GM10248 (cell line): Measurements from ENCODE around the gene CLEC2L.

Experiments
- CTCF ChIA-PET: fragments of 300-600 bp; sonication (Branson Sonifier 250); formaldehyde crosslinking; extraction: SDS; loops from one replicate; lab custom pipeline; 2021; ENCODE audit warnings: antibody characterized with exemption; lab: Yijun Ruan, JAX
- POLR2A ChIA-PET: fragments of 350-650 bp; sonication (Branson Sonifier 250); formaldehyde crosslinking; extraction: SDS; loops from one replicate; lab custom pipeline; 2020; ENCODE audit warnings: antibody characterized with exemption; lab: Yijun Ruan, JAX
- DNase-seq: peaks from one replicate; pipeline ENCODE4 v3.0.0; 2012; ENCODE audit errors: extremely low spot score
- CTCF ChIP-seq: IDR thresholded peaks from 2 replicates; pipeline ENCODE4 v1.5.1; 2012; ENCODE audit warnings: mild to moderate bottlenecking, low read depth; ENCODE audit errors: extremely low read depth, missing control alignments, control extremely low read depth

CLEC2L gene

DNA sequence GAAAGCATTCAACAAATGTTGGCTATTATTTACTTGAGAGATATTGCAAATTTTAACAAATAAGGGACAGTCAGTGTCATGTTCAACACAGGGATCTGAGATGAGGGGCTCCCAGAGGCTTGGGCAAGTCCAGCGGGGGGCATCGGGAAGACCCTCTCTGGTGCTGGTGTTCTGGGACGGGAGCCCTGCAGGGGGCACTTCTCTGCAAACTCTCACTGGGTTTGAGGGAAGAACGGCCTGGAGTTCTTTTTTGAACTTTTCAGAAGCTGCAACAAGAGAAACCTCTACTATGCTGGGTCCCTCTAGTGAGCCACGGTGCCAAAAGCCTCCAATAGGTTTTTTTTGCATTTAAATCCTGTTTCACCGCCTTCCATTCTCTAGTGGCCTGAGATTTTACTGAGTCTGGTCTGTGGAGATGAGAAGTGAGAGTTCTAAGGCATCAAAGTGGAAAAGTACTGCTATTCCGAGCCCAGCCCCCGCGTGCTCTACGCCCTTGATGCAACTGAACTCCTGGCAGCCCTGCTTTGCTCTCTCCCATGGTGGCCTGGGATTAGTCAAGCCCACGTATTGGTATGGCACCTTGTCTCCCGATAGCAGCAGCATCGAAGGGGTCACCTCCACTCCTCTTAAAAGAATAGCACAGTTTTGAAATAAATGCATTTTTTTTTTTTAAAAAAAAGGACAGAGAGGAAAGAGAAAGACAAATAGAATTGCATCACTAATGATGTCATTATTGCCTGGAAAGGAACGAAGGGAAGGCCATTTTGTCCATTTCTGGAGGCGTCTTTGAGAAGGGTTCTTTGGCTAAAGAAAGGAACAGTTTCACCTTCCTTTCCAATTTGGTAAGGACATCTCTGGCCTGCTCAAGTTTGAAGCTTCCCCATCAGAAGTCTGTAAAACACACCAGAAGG, 43.5 kb downstream of the CLEC2L start:
- CTCF ChIA-PET, result interaction anchor here (1.2 to 2.0 kb wide), 3 partner anchors 13 to 435 kb away, joined by 3 to 6 read pairs (median 4); no protein-coding TSS in a partner anchor
- TF ChIP-seq CTCF, result no peak
- POLR2A ChIA-PET, result no interaction called here
- DNase-seq, result no peak

GRCh38 chr7:139567647-139568345, 44.3 kb downstream of the CLEC2L start:
- TF ChIP-seq CTCF, result no peak
- ChIA-PET CTCF (interaction anchor here (0.8 to 2.0 kb wide), 2 partner anchors 13 to 23 kb away, joined by 3 to 6 read pairs; no protein-coding TSS in a partner anchor), POLR2A (no interaction called here)
- no peak for DNase-seq

DNA sequence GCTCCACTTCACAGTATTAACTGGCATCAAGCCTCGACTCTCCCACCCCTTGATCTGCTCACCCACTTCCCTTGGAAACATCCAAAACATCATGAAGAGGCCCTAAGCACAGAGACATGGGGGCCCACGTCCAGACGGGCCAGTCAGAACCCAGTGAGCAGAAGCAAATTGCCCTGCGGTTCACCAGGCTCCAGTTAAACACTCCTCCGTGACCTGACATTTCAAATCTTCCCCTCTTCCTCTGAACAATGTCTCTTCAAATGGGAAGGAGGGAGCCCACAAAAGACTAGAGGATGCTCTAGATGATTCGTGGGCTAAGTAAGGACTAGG, 44.8 kb downstream of the CLEC2L start:
- no peak for DNase-seq
- ChIA-PET CTCF (interaction anchor here (0.8 to 2.0 kb wide), 2 partner anchors 12 to 22 kb away, joined by 3 to 6 read pairs; no protein-coding TSS in a partner anchor), POLR2A (no interaction called here)
- TF ChIP-seq CTCF, result no peak

DNA sequence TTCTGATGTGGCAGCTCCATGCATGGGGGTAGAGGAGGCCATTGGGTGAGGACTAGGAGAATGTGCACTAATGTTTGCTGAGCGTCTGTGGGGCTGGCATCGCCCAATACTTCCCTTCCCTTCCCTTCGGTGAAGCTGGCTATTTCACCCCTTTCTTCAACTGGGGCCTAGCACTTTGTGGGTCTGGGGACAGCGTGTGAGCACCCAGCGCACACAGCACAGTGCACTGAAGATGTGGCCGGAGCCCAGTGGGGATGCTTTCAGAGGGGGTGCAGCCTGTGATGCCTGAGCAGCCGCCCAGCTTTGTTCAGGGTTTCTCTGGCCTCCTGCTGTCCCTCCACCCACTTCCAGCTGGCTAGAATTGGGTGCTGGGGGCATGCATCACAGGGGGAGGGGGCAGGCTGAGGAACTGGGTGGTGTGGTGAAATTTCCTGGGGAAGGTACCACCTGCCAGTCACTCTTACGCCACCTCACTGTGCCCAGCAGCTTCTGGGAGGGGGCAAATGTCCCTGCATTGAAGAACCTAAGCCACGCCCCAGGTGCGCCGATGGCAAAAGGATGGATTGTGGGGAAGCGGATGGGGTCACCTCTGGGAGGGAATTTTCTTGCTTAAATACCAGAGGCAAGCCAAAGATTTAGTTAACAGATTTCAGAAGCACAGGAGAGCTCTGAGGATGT, 45.5 kb downstream of the CLEC2L start:
- no peak for DNase-seq
- ChIA-PET CTCF (interaction anchor here (0.8 to 2.0 kb wide), 3 partner anchors 11 to 21 kb away, joined by 3 to 6 read pairs (median 5); no protein-coding TSS in a partner anchor), POLR2A (no interaction called here)
- no peak for TF ChIP-seq CTCF

DNA sequence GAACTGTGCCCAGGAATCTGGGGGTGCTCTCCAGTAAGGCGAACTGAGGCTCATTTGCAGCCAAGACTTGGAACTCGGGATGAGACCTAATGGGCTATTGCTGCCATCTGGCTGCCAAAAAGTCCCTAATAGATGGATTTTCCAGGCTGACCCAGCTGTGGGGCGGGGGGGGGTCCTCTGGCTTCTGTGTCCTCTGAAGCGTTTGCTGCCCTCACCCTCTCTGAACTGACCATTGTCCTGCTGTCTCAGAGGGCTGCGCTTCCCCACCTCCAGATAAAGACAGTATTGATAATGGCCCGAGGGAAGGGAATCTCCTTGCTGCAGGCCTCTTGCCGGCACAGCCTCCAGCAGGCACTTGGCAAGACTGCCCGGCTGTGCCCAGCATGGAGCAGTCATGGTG, 46.6 kb downstream of the CLEC2L start:
- no peak for TF ChIP-seq CTCF
- DNase-seq, result no peak
- POLR2A ChIA-PET, result no interaction called here
- CTCF ChIA-PET, result interaction anchor here (1.2 to 1.3 kb wide), 2 partner anchors 12 to 432 kb away, joined by 3 to 5 read pairs; no protein-coding TSS in a partner anchor

GRCh38 chr7:139570626-139571025, 47.1 kb downstream of the CLEC2L start:
- TF ChIP-seq CTCF, result no peak
- ChIA-PET POLR2A (no interaction called here), CTCF (interaction anchor here (1.2 kb wide), 1 partner anchor 432 kb away, joined by 3 read pairs; no protein-coding TSS in a partner anchor)
- no peak for DNase-seq
